Body of pancreas (tissue), 4 donors: Measurements from ENCODE around the gene ADSS1.

Experiments used
- CTCF ChIP-seq, 7 experiments: fragments of 450-650 bp in 4 of 7; fragments of 200-600 bp in 3 of 7; sonication (generic) in 3 of 7; IDR thresholded peaks; one replicate each; pipeline ENCODE4 v1.5.1; 2016 to 2019; ENCODE audit warnings: antibody characterized with exemption in 7 of 7
- POLR2A ChIP-seq, 3 donors: fragments of 450-650 bp; IDR thresholded peaks; one replicate each; pipeline ENCODE4 v1.6.1; 2016; ENCODE audit warnings: antibody characterized with exemption in 3 of 3, mild to moderate bottlenecking in 2 of 3

- no peak for TF ChIP-seq CTCF (IDR thresholded peaks at IDR 0.05)
- TF ChIP-seq POLR2A (IDR thresholded peaks at IDR 0.05) = no peak
These were observed 13.8 kb upstream of the ADSS1 start for GRCh38 chr14:104710071-104710735.
